ENCODE results near the gene ACSBG1. TPM values are rescaled to one million over a fixed set of nuclear protein-coding genes. Genes with fewer than 3 reads are reported as not detected.
"Not testable (repeated sequence)": the region's sequence is repeated elsewhere in the genome, so short reads cannot be mapped to it uniquely, and the experiment has no call there.

The ACSBG1 gene
- total RNA-seq, 1 donor from 2014 or later = not detected

- Histone ChIP-seq H3K36me3 (ENCODE audit: control insufficient read depth, insufficient read depth, low read length) (peaks cover 11% of the 10 kb centered on the region), H3K27me3 (ENCODE audit: control insufficient read depth, insufficient read depth, low read length) (no peaks in the 10 kb centered on the region), H3K4me3 (ENCODE audit: low read depth, low read length) (no peak overlapping the region)
- no peak for TF ChIP-seq CTCF (IDR thresholded peaks at IDR 0.05; ENCODE audit: insufficient read depth, low read length, severe bottlenecking)
- FAIRE-seq (no peak), DNase-seq (ENCODE audit: low read depth) (no peak)
These were observed 72.3 kb downstream of the ACSBG1 start for GRCh38 chr15:78162038-78162437.

DNA sequence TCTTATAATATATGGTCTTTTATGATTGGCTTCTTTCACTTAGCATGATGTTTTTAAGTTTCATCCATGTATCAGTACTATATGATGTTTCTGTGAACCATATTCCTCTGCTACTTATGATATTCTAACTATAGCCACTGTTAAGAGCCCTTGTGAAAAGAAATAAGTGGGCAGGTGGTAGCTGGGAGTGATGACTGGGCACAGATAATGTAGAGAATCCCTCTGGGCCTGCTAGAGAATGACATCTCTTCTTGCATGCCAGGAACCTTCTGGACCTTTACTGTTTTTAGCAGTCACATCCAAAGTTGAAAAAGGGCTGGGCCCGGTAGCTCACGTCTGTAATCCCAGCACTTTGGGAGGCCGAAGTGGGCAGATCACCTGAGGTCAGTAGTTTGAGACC is 75.0 kb downstream of the ACSBG1 start:
- H3K4me3 ChIP-seq (ENCODE audit: low read depth, low read length) = no peak overlapping the region
- FAIRE-seq = no peak
- TF ChIP-seq CTCF (IDR thresholded peaks at IDR 0.05; ENCODE audit: insufficient read depth, low read length, severe bottlenecking) = no peak
- peaks cover 6% of the 10 kb centered on the region for H3K36me3 ChIP-seq (ENCODE audit: control insufficient read depth, insufficient read depth, low read length)
- no peak for DNase-seq (ENCODE audit: low read depth)
- H3K27me3 ChIP-seq (ENCODE audit: control insufficient read depth, insufficient read depth, low read length) = no peaks in the 10 kb centered on the region

DNA sequence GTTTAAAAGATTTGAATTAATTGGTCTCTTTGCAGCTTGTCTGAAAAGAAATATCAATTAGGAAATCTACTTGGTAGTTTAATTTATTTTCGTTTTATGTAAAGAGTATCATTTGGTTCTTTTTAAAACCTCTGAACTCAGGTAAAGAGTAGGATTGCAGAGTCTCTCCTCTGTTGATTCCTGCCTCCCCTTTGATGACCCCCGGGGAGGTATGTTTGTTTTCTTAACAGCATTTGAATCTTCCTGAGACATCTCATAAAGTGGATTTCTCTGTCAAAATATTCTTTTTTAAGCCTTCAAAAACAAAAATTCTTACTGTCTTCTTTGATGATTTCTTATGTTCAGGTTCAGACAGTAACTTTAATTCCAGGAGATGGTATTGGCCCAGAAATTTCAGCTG is 77.2 kb downstream of the ACSBG1 start:
- TF ChIP-seq CTCF (IDR thresholded peaks at IDR 0.05; ENCODE audit: insufficient read depth, low read length, severe bottlenecking) = no peak
- DNase-seq (ENCODE audit: low read depth) (no peak), FAIRE-seq (no peak)
- Histone ChIP-seq H3K27me3 (ENCODE audit: control insufficient read depth, insufficient read depth, low read length) (no peaks in the 10 kb centered on the region), H3K36me3 (ENCODE audit: control insufficient read depth, insufficient read depth, low read length) (peaks cover 5% of the 10 kb centered on the region), H3K4me3 (ENCODE audit: low read depth, low read length) (no peak overlapping the region)

DNA sequence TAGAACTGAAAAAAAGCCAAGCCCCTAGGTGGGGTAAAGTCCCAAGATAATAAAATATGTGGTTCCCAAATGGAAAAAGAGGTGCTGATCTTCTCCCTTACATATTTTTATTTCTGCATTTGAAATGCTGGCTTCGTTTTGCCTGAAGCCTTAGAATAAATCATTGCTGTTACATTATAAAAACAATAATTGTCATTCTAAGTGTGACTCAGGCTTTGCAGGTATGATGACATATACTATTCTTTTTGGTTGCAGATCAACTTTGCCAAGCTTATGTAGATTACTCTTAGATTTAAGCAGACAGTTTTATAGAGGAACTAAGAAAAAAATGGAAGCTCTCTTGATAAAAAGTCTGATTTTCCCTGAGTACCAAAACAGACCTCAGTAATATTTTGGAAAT is 77.7 kb downstream of the ACSBG1 start:
- no peak for FAIRE-seq
- TF ChIP-seq CTCF (IDR thresholded peaks at IDR 0.05; ENCODE audit: insufficient read depth, low read length, severe bottlenecking) = no peak
- no peaks in the 10 kb centered on the region for H3K27me3 ChIP-seq (ENCODE audit: control insufficient read depth, insufficient read depth, low read length)
- no peak overlapping the region for H3K4me3 ChIP-seq (ENCODE audit: low read depth, low read length)
- H3K36me3 ChIP-seq (ENCODE audit: control insufficient read depth, insufficient read depth, low read length) = peaks cover 2% of the 10 kb centered on the region
- peak; percentile 52 for DNase-seq (ENCODE audit: low read depth)

DNA sequence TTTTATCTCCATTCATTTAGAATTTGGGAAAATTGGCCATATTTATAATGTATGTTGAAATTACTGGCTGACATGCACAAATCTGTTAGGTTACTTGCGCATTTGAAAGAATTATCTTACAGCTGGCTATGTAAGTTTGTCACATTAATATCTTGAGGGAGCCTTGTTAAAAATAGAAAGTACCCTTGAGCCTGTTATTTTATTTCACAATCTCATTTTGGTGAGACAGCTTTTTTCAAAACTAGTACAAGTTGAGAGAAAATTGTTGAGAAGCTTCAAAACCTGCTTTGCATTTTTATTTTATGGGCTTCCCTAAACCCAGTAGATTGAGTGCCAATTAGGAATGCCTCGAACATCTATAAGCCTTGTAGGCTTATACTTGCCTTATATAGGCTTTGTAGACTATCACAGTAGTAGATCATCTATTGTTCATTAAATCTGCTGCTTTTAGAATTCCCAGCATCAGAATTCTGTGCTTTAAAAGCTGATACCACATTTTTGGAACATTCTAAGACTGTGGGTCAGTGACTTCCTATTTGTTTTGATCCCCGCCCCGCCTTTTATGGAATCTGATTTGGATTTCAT is 78.9 kb downstream of the ACSBG1 start:
- no peaks in the 10 kb centered on the region for H3K27me3 ChIP-seq (ENCODE audit: control insufficient read depth, insufficient read depth, low read length)
- no peak for FAIRE-seq
- no peak for TF ChIP-seq CTCF (IDR thresholded peaks at IDR 0.05; ENCODE audit: insufficient read depth, low read length, severe bottlenecking)
- H3K4me3 ChIP-seq (ENCODE audit: low read depth, low read length) = no peak overlapping the region
- no peak for DNase-seq (ENCODE audit: low read depth)
- H3K36me3 ChIP-seq (ENCODE audit: control insufficient read depth, insufficient read depth, low read length) = no peaks in the 10 kb centered on the region

DNA sequence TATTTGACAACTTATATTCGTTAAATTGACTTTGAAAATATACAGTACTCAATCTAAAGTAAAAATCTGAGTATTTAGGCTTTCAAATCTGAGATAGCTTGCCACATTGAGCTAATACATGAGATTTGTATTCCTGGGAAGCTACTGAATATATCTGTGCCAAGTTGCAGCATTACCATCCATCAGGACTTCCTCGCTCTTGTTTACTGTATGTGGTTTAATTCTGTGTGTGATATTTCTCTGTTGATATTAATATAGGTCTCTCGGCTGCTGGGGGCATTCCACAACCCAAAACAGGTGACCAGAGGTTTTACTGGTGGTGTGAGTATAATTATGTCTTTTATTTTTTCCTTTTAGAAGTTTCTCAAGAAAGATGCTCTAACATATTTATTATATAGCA is 79.4 kb downstream of the ACSBG1 start:
- no peak for DNase-seq (ENCODE audit: low read depth)
- no peak overlapping the region for H3K4me3 ChIP-seq (ENCODE audit: low read depth, low read length)
- H3K36me3 ChIP-seq (ENCODE audit: control insufficient read depth, insufficient read depth, low read length) = no peaks in the 10 kb centered on the region
- no peaks in the 10 kb centered on the region for H3K27me3 ChIP-seq (ENCODE audit: control insufficient read depth, insufficient read depth, low read length)
- FAIRE-seq = no peak
- no peak for TF ChIP-seq CTCF (IDR thresholded peaks at IDR 0.05; ENCODE audit: insufficient read depth, low read length, severe bottlenecking)

- not testable (repeated sequence) for FAIRE-seq; H3K27me3 ChIP-seq (ENCODE audit: control insufficient read depth, insufficient read depth, low read length); H3K4me3 ChIP-seq (ENCODE audit: low read depth, low read length); DNase-seq (ENCODE audit: low read depth); H3K36me3 ChIP-seq (ENCODE audit: control insufficient read depth, insufficient read depth, low read length)
These were observed 83.3 kb downstream of the ACSBG1 start for GRCh38 chr15:78151075-78151474.

Measured in bronchial epithelial cell (primary cell).